Stimulated activated CD8-positive, alpha-beta memory T cell treated with anti-CD3 and anti-CD28 coated beads, Interleukin-12 subunit alpha, Interleukin-12 subunit beta, amount 100 ng/mL, for 1 hour (primary cell): ENCODE measurements around the gene SEC22A.
"Not testable (repeated sequence)": the region's sequence is repeated elsewhere in the genome, so short reads cannot be mapped to it uniquely, and the experiment has no call there.

Source experiments
- DNase-seq: peaks from one replicate; pipeline ENCODE4 v3.0.0-alpha.2; 2020; ENCODE audit warnings: low read depth

Gene SEC22A

DNA sequence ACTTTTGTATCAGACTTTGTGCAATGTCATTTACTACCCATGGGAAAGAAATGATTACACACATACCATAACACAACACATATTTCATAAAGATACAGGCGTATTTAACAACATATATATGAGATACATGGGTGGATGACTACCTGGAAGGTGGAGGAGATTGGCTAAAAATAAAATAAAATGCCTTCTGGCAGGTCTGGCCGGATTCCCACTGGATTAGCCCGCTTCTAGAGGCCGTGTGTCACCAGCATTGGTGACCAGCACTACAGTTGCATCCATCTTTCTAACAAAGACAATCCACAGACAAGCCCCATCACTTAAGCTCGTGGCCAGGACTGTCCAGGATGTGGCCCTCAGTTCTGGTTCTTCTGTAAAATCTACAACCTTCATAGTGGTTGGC is 21.0 kb upstream of the SEC22A start:
- DNase-seq = no peak

DNA sequence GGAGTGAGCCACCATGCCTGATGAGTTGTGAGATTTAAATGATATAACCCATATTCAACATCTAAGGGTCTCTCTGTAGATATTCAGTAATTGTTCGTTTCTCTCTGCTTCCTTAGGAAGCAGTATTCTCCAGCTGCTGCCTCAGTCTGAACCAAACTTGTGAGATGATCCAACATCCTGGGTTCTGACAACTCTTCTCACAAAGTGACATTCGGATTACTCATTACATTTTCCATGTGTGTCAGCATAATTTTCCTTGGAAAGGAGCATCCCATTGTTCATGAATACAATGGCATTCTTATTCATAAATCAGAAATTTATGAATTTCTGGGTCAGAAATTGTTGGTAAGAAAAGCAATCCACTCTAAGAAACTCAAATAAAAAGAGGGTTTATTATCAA is 15.0 kb upstream of the SEC22A start:
- DNase-seq = no peak

DNA sequence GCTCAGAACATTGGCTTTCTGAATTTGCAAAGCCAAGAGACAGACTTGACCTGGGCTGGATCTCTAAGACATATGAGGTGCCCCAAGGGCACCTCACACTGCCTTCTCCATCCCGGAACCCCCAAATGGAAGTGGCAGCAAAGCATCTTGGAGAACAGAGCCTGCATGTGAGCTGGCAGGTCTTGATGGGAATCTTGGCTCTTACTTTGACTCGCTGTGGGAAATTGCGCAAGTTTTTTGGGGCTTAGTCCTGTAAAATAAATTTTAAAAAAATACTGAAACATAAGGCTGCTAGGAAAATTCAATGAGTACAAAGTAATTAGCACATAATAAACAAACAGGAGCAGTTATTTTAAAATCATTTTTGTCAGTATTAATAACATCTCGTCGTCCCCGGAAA is 13.7 kb upstream of the SEC22A start:
- no peak for DNase-seq

DNA sequence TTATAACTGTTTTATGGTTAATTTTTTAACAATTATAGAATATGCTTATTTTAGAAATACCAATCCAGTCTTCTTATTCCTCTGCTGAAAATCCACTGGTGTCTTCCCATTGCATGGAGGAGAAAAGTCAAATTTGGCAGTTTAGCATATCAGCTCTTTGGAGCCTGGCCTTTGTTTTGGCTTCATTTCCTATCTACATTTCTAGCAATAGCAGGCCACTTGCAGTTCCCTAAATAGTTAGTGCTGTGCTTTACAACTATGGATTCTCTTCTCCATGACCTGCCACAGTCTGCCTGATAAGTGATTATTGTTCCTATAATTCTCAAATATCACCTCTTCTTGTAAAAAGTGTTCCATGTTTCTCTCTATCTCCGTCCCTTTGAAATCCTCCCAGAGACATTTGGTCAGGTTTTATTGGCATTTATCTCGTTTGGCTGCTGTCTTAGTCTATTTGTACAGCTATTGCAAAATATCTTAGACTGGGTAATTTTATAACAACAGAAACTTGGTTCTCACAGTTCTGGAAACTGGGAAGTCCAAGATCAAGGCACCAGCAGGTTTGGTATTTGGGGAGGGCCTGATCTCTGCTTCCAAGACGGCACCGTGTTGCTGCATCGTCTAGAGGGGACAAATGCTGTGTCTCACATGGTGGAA is 8.2 kb upstream of the SEC22A start:
- DNase-seq = no peak

DNA sequence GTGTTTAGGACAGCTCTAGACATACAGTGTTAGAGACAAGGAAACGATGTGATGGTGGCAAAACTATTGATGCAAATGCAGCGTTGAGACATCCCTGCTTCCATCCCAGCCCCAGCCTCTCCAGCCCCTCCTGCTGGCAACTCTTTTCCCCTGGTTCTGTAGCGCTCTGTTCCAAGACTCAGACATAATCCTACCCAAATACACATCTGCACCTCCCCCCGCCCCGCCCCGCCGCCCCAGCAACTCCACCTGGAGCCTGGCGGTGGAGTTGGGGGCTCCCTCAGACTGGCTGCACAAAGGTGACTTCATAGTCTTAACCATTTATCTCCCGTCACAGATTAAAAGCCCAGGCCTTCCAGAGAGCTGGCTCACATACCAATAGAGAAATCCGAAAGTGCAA is 7.2 kb upstream of the SEC22A start:
- no peak for DNase-seq

DNA sequence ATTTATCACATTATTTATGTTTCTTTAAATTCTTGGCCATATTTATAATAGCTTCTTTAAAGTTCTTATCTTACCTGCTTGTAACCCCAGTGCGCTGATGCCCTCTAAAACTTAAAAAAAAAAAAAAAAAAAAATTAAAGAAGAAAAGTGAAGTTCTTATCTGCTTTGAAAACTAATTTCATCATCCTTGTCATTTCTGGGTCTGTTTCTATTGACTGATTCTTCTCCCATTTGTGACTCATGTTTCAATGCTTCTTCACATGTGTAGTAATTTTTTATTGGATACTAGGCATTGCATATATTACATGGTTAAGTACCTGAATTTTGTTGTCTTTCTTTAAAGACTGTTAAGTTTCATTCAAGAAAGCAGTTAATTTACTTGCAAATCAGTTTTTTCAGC is 3.4 kb upstream of the SEC22A start:
- no peak for DNase-seq

DNA sequence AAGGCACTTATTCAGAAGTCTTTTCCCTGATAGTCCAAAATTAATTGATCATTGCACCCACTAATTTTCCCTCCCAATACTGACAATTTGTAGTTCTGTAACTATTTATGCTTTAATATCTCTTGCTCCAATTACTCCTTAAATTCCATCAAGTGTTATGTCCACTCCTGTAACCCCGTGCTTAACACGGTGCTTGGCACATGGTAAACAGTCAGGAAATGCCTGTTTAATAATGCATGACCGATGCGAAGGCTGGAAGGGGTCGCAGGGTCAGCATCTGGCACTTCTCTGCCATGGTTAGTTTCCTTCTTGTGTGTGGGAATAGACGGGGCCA is 553 bp upstream of the SEC22A start:
- DNase-seq = no peak

DNA sequence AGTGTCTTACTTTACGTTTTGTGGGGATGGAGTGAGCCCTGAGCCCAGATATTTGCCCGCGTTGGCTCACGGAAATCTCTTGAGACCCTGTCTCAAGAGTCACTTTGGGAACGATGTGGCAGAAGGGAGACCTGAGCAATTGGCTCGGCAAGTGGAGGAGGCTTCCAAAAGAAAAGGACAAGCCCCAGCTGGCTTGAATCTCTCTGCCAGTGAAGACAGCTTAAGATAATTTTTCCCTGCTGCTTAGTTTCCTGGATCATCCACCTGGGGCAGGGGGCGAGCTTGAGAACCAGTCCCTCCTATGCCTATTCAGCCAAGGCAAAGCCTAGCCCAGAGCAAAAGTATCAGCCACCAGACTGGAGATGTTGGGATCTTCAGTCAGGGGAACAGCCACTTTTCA is 708 bp downstream of the SEC22A start:
- no peak for DNase-seq

DNA sequence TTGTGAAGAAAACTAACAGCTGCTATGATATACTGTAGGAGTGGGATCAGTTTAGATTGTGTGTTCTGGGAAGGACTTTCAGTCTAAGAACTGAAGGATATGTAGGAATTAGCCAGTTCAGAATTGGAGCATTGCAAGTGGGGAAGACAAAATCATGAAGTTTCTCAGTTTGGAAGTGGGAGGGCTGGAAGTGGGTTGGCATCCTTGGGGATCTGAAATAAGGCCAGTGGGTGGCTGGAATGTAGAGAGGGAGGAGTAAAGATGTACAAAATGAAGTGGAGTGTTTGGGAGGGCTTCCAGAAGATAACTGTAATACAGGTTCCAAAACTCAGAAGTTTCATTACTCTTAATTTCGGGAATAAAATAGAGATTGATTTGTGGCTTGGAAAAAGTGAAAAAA is 17.2 kb downstream of the SEC22A start:
- DNase-seq = no peak

DNA sequence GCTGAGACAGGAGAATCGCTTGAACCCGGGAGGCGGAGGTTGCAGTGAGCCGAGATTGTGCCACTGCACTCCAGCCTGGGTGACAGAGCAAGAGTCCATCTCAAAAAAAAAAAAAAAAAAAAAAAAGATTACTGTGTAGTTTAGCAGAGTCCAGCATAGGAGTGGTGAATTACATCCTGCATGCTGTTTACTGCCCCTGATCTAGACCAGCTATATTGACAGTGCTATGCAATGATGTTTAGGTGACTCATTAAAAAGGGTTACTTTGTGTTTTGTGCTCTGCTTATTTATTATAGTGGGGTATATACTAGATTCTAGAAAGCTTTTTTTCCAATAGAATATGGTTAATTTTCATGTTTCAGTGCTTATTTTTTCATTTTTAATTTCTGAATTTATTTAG is 19.6 kb downstream of the SEC22A start:
- DNase-seq = not testable (repeated sequence)

DNA sequence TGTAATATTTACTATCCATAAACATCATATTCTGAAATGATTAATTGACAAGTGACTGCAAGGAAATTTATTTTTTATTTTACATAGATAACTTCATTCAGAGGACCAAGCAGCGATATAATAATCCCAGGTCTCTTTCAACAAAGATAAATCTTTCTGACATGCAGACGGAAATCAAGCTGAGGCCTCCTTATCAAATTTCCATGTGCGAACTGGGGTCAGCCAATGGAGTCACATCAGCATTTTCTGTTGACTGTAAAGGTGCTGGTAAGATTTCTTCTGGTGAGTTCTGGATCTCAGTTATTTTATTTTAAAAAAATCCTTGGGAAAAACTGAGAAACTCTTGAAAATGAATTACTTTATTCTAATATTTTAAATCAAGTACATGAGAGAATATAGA is 23.3 kb downstream of the SEC22A start:
- DNase-seq = no peak

DNA sequence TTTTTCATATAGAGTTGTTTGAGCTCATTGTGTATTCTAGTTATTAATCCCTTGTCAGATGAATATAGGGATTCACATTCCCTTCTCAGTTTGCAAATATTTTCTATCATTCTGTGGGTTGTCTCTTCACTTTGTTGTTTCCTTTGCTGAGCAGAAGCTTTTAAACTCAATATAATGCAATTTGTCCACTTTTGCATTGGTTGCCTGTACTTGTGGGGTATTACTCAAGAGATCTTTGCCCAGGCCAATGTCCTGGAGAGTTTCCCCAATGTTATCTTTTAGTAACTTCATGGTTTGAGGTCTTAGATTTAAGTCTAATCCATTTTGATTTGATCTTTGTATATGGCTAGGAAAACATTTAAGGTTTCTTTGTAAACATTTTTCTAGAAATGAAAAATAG is 24.8 kb downstream of the SEC22A start:
- DNase-seq = no peak

DNA sequence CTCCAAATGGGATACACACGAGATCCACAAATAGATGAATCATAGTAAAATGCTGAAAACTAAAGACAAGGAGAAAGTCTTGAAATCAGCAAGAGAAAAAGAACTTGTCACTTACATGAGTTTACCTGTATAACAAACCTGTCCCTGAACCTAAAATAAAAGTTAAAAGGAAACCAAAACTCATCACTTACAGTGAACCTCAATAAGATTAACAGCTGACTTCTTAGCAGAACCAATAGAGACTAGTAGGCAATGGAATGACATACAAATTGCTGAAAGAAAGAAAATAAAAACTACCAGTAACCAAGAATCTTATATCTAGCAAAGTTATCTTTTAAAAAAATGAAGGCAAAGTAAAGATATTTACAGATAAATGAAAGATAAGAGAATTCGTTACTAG is 27.4 kb downstream of the SEC22A start:
- no peak for DNase-seq

DNA sequence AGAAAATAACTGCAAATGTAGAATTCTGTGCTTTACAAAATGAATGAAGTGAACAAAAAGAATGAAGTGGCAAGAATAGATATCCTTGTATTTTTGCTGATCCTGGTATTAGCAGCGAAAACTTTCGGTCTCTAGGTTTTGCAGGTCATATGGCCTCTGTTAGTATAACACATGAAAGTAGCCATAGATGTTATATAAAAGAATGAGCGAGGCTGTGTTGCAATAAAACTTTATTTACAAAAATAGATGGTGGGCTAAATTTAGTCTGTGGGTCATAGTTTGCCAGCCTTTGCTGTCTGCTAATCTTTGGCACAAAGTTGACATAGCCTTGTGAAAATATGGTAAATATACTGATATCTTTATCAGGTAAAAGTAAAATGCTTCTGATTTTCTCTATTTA is 35.2 kb downstream of the SEC22A start:
- DNase-seq = no peak

DNA sequence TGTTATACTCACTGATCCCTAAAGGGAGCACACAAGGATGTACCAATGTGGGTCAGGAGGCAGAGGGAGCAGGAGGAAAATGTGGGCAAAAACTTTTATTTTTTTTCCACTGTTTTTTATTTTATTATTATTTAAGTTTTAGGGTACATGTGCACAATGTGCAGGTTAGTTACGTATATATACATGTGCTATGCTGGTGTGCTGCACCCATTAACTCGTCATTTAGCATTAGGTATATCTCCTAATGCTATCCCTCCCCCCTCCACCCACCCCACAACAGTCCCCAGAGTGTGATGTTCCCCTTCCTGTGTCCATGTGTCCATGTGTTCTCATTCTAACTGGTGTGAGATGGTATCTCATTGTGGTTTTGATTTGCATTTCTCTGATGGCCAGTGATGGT is 37.4 kb downstream of the SEC22A start:
- DNase-seq = not testable (repeated sequence)

DNA sequence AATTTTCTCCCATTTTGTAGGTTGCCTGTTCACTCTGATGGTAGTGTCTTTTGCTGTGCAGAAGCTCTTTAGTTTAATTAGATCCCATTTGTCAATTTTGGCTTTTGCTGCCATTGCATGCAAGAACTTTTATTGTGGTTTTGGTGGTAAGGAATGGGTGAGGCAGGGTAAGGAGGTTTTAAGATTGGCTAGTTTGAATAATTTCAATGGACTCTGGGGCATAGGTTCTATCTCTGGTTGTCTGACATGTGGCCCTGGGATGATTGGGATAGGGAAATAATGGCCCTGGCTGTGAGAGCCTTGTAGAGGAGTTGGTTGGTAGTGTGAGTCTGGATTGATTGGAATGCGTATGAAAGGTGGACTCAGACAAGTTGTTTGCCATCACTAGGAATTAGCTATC is 38.0 kb downstream of the SEC22A start:
- DNase-seq = no peak

DNA sequence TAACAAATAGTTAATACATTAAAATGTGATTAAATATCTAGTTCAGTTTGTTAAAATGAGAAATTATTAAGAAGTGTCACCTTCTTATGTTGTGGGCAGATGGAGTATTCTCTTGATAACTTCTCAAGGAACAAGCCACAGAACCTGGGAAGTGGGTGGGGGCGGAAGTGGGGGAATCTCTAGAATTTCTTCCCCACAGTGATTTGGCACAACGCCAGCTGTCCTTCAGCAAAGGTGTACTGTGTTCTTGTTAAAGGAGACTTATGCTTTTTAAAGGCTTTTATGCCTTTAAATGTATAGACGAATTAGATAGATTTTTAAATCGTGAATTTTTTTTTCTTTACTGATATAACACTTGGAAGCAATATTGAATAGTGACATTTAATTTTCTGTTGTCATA is 42.4 kb downstream of the SEC22A start:
- DNase-seq = no peak

DNA sequence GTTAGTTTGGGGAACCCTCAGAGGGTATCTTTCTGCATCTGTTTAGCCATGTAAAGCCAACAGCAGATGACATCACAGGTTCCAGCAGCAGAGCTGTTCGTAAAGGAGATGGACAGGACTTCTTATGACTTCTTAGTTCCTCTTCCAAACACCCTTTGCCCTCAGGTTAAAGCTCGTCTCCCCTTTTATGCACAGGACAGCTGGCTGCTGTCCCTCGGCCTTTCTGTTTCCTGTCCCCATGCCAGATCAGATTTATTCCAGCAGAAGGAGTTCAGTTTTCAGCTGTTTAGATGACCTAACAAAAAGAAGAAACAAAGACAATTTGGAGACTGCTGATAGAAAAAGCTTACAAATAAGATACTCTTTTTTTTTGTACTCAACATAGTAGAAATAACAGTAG is 45.1 kb downstream of the SEC22A start:
- DNase-seq = no peak

DNA sequence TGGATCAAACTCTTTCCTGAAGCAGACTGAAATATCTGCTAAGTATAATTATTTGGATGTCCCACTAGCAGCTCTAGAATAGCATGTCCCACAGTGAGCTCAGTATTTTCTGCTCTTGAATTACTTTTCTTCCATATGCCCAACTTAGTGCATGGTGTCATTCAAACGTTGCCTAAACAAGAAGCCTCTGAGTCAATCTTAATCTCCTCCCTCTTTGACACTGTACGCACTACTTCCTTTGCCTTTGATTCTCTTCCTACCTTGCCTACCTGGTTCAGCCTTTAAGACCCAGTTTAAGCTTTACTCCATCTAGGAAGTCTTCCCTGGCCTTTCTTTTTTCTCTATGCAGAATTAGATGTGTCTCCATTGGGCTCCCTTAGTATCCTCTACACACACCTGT is 54.5 kb downstream of the SEC22A start:
- DNase-seq = no peak

DNA sequence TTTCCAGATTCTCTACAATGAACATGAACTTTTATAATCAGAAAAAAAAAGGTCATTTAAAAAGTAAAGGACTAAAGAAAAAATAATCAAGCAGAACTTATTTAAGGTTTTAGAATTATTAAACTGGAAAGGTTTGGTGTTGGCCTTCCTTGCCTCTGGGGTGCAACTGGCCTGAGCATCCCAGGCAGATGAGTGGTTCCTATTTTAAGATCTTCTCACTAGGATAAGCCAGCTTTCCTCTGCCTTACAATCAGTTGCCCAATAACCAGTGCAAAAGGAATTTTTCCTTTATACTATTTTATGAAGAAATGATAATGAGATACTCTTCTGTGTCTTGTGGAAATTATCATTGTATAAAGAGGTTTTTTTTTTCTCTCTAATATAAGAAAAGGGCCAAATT is 56.6 kb downstream of the SEC22A start:
- no peak for DNase-seq

DNA sequence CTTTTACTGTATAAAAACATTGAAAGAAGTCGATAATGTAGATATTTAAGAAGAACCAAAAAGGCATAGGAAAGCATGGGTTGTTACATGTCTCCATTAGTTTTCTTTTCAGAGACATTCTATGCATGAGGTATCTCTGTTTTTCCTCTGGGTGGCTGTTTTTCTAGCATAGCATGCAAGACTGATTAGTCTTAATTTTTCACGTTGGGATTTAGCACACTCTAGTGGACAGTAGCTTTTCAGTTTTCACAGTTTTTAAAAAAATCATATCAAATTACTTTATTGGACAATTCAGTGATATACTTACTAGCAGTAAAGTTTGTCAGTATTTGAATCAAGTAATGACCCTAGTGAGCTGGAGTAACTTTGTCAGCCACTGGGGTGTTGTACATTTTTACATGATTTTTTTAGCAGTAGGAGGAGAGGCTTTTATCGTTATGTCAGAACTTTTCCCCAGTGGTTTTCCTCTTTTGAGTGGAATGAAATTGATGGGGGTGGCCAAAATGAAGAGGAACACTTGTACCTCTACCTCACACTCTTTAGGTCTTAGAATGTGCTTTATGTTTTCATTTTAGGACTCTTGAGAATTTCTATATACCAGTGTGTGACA is 57.2 kb downstream of the SEC22A start:
- no peak for DNase-seq

DNA sequence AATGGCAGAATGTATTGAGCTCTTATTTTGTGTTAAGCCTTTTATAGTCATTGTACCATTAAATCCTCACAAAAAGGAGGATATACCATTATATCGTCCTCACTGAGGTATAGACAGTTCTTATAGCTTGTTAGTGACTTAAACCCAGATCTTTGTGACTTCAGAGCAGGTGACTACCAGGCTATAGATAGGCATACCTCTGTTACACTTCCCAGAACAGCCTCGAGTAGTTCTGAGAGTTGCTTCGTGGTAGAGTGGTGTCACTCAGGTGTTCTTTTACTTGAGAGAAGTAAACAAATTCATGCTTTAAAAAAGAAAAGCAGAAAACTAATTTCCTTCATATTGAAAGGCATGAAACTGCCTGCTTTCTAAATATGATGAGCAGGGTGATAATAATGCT is 59.9 kb downstream of the SEC22A start:
- no peak for DNase-seq

DNA sequence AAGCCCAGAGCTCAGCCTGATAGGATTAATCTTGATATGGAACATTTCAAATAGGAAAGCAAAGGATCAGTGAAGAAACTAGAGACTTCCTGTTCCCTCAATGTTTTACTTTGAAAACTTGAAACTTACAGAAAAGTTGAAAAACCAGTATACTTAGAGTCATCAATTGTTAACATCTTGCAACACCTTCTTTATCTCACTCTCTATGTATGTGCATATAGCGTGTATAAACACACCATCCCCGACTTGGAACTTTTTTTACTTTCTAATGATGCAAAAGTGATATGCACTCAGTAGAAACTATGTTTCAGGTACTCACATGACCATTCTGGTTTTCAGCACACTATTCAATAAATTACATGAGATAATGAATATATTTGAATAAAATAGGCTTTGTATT is 60.5 kb downstream of the SEC22A start:
- DNase-seq = no peak

DNA sequence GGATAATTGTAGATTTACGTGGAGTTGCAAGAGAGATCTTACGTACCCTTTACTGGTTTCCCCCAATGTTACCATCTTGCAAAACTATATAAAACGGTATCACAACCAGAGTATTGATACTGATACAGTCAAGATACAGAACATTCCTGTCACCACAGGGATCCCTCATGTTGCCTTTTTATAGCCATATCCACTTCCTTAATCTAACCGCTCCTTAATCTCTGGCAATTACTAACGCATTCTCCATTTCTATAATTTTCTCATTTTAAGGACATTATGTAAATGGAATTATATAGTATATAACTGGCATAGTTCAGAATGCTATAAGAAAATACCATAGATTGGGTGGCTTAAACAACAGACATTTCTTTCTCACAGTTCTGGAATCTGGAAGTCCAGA is 61.1 kb downstream of the SEC22A start:
- no peak for DNase-seq

DNA sequence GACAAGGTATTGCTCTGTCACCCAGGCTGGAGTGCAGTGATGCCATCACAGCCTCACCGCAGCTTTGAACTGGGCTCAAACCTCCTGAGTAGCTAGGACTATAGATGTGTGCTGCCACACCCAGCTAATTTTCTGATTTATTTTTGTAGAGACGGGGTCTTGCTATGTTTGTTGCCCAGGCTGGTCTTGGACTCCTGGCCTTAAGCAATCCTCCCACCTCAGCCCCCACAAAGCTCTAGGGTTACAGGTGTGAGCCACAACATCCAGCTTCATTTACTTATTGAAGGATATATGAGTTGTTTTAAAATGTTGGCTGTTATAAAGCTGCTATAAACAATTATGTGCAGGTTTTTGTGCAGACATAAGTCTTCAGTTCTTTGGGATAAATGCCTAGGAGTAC is 62.2 kb downstream of the SEC22A start:
- DNase-seq = no peak
